IPS DF 6.9 (cell line): Measurements from ENCODE around the gene LGALS9C.
"Not testable (repeated sequence)": the region's sequence is repeated elsewhere in the genome, so short reads cannot be mapped to it uniquely, and the experiment has no call there.

Experiments used
- DNase-seq: peaks from one replicate; pipeline ENCODE4 v3.0.0-alpha.2; 2013; ENCODE audit warnings: low read depth, low spot score
- H3K27ac ChIP-seq: one replicate; pipeline ENCODE4 v1.5.1; 2013; ENCODE audit warnings: low read length, control low read depth
- H3K27me3 ChIP-seq: 2 replicates; pipeline ENCODE4 v1.6.1; 2013; ENCODE audit warnings: mild to moderate bottlenecking, low read length; ENCODE audit not compliant: control insufficient read depth, insufficient read depth
- H3K36me3 ChIP-seq: 2 replicates; pipeline ENCODE4 v1.6.1; 2013; ENCODE audit warnings: low read length; ENCODE audit not compliant: control insufficient read depth, insufficient read depth
- H3K4me1 ChIP-seq: 2 replicates; pipeline ENCODE4 v1.6.1; 2013; ENCODE audit warnings: low read length; ENCODE audit not compliant: control insufficient read depth, insufficient read depth
- H3K4me3 ChIP-seq: 2 replicates; pipeline ENCODE4 v1.5.1; 2013; ENCODE audit warnings: mild to moderate bottlenecking, low read length
- H3K9me3 ChIP-seq: 2 replicates; pipeline ENCODE4 v1.6.1; 2013; ENCODE audit warnings: low read length, inconsistent platforms; ENCODE audit not compliant: control insufficient read depth, insufficient read depth
- WGBS: extraction: QIAGEN DNeasy Blood & Tissue Kit; methylation state at CpG from one replicate; pipeline ENCODE4 v1.1.7; 2013; ENCODE audit warnings: mixed read lengths, missing lambda C conversion rate; ENCODE audit not compliant: insufficient read length, insufficient coverage; 5-methylcytosine and 5-hydroxymethylcytosine counted together

LGALS9C gene

DNA sequence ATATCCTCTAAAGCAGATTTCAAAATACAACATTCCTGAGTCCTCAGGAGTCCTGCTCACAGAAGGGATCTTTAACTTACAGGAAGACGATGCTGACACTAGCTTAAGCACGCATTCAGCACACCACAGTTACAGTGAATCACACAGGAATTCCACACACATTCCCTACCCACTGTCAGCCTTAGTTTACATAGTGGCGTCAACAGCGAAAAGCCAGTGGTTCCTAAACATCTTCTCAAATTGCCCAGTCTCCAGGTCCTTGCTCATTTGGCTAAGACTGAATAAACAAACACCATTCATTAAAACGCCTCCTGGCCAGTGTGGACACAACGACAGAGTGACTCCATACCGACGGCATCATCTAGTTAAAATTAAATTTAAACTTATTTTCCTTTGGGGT, 17.6 kb upstream of the LGALS9C start:
- not testable (repeated sequence) for H3K9me3 ChIP-seq, H3K4me3 ChIP-seq, H3K36me3 ChIP-seq, H3K4me1 ChIP-seq, H3K27me3 ChIP-seq, H3K27ac ChIP-seq
- WGBS = no CpG with 5 or more reads among the region's 8 CpGs
- peak; percentile 0 for DNase-seq

DNA sequence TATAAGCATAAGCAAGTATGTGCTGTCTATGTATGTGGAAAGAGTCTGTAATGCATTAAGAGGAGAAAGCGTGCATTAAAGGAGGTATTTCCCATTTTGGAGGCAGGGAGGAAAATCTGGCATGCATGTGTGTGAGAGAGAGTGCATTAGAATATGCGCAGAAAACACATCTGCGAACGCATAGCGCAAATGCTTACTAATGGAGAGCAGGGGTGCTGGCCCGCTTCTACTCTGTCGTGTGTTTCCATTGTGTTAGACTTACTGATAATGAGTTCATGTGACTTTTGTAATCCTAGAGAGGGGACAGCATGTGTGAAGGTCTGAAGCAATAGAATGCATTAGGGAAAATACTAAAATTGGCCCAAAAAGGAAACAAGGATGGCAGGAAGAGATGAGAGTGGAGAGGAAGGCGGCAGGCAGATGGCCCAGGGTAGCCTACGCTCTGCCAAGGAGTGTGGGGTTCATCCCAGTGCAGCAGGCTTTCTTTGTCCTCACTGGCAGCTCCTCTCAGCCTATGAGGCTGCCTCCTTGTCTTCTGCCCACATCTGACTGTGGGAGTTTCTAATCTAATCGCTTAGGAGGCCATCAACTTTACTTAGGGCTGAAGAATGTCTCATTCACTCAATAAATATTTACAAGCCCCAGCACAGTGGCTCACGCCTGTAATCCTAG, 12.6 kb upstream of the LGALS9C start:
- not testable (repeated sequence) for DNase-seq, H3K36me3 ChIP-seq, H3K9me3 ChIP-seq, H3K4me1 ChIP-seq, H3K27me3 ChIP-seq, H3K4me3 ChIP-seq, H3K27ac ChIP-seq
- no CpG with 5 or more reads among the region's 11 CpGs for WGBS

DNA sequence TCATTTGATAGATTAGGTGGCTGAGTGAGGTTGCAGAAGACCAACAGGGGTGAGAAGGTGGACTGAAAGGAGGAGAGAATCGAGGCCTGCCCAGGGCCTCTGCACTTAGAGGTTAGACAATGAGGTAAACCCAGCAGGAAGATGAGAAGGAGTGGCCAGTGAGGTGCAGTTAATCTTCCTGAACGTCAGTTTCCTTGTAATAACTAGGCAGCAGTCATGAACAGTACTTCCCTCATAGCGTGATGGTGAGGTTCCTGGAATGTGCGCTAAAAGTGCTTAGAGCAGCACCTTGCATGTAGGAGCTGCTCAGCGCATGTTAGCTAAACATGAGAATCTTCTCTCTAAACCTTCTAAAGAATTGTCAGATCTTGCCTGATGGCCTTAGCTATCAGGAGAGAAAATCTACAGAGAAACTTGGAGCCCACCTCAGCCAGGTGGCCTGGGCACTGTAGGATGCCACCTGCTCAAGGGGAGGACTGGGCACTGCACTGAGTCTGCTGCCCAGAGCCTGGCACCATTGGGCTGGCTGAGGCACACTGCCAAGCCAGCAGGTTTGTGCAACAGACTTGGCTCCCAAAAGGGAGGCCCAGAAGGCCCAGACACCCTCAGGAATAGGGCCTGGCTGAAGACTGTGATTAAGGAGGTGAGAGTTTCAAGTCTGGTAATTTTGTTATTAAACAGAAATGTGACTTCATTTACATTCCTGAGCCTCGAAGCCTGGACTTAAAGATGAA, 10.2 kb upstream of the LGALS9C start:
- no CpG with 5 or more reads among the region's 6 CpGs for WGBS
- not testable (repeated sequence) for H3K27ac ChIP-seq, DNase-seq, H3K27me3 ChIP-seq, H3K36me3 ChIP-seq, H3K4me3 ChIP-seq, H3K4me1 ChIP-seq, H3K9me3 ChIP-seq

- H3K4me3 ChIP-seq, H3K36me3 ChIP-seq, H3K4me1 ChIP-seq, H3K27ac ChIP-seq, H3K27me3 ChIP-seq, DNase-seq, H3K9me3 ChIP-seq: not testable (repeated sequence)
- no CpG with 5 or more reads among the region's 5 CpGs for WGBS
Measured at GRCh38 chr17:18467001-18467400, 9.6 kb upstream of the LGALS9C start.

DNA sequence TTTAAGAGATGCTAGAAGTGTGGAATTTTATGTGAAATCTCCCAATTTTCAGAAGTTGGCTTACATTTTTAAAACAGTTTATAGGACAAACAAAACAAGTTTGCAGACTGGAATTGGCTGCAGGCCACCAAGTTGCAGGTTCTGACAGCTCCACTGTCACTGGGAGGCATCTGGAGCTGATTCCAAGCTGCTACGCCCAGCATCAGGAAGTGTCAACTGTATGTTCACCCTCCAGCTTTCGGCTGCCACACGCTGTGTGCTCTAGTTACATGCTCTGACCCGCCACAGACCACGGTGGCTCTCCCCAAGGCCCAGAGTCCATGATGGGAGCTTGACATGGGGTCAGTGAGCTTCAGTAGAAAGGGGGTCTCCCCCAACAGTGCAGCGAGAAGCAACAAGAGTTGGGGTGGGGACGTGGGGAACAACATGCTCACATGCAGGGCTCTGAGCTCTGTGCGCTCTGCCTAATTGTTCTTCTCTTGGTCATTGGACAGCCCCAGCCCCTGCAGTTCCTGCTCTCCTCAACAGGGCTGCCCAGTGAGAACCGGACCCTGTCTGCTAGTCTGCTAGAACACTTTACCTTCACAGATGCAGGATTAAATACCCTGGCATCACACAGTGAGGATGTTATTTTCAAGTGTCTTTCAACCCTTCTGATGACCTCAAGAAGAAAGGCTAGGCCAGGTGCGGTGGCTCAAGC, 8.0 kb upstream of the LGALS9C start:
- H3K9me3 ChIP-seq, H3K4me3 ChIP-seq, H3K36me3 ChIP-seq, H3K27ac ChIP-seq, H3K27me3 ChIP-seq, DNase-seq, H3K4me1 ChIP-seq: not testable (repeated sequence)
- no CpG with 5 or more reads among the region's 10 CpGs for WGBS

GRCh38 chr17:18469837-18470236, 6.8 kb upstream of the LGALS9C start:
- H3K27me3 ChIP-seq, H3K36me3 ChIP-seq, H3K4me1 ChIP-seq, DNase-seq, H3K9me3 ChIP-seq, H3K4me3 ChIP-seq, H3K27ac ChIP-seq: not testable (repeated sequence)
- no CpG with 5 or more reads among the region's 2 CpGs for WGBS

DNA sequence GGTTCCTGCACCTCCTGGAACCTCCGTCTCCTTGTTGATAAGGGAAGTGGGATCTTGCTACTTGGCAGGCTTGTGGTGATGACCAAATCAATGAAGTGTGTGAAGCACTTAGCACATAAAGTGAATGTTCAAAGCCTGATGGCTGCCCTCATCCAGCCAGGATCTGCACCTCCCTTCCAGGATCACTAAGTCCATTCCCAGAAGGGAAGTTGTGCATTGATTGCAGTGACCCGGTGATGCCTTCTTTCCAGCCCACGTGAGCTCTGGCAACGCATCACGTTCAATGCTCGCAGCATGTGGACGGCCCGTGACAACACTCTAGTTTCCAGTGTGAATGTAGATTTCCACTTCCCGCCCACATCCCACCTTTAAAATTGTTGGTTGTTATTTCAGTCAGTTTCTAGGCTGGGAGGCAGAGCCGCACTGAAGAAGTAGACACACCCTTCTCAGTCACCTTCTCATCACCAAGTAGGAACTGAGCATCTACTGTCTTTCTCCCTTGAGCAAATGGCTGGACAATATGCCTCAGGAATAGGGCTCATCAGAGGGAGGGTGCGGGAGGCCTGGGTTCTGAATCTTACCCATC, 6.2 kb upstream of the LGALS9C start:
- not testable (repeated sequence) for H3K9me3 ChIP-seq, DNase-seq, H3K36me3 ChIP-seq, H3K27me3 ChIP-seq, H3K4me1 ChIP-seq, H3K27ac ChIP-seq, H3K4me3 ChIP-seq
- no CpG with 5 or more reads among the region's 11 CpGs for WGBS

GRCh38 chr17:18473967-18474366, 2.6 kb upstream of the LGALS9C start:
- H3K4me1 ChIP-seq, H3K9me3 ChIP-seq, H3K27ac ChIP-seq, DNase-seq, H3K36me3 ChIP-seq, H3K4me3 ChIP-seq, H3K27me3 ChIP-seq: not testable (repeated sequence)
- WGBS = no CpG with 5 or more reads among the region's 4 CpGs

DNA sequence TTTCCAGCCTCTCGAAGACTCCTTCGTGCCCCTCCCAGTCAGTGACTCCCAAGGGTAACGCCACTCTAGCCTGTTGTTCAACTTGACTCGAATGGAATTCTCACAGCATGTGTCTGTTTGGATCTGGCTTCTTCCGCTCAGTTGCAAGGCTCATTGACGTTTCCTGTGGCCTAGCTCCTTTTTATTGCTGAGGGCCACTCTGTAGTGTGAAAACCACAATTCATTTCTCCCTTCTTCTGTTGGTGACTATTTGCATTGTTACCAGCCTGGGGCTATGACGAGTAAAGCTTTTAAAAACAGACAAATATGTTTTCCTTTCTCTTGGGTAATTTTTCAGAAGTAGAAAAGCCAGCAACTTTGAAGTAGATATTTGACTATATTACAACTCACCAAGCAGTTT, 1.8 kb upstream of the LGALS9C start:
- DNase-seq, H3K27me3 ChIP-seq, H3K9me3 ChIP-seq, H3K4me1 ChIP-seq, H3K4me3 ChIP-seq, H3K27ac ChIP-seq, H3K36me3 ChIP-seq: not testable (repeated sequence)
- no CpG with 5 or more reads among the region's 7 CpGs for WGBS

GRCh38 chr17:18477367-18477766, 778 bp downstream of the LGALS9C start:
- not testable (repeated sequence) for H3K9me3 ChIP-seq, H3K27me3 ChIP-seq, H3K4me1 ChIP-seq, H3K36me3 ChIP-seq, H3K27ac ChIP-seq, DNase-seq, H3K4me3 ChIP-seq
- WGBS = no CpG with 5 or more reads among the region's 5 CpGs
